CD14-positive monocyte (primary cell): ENCODE measurements around the gene SYNPO2. TPM values are rescaled to one million over a fixed set of nuclear protein-coding genes. Genes with fewer than 3 reads are reported as not detected.

Source experiments
- DNase-seq, 3 donors: peaks; one replicate each; pipeline ENCODE4 v3.0.0-alpha.2; 2011 to 2022
- H2AFZ ChIP-seq: 2 replicates; pipeline ENCODE4 v1.6.0; 2012; ENCODE audit warnings: mild to moderate bottlenecking, low read depth, low read length, inconsistent platforms; ENCODE audit not compliant: insufficient read depth, poor library complexity, severe bottlenecking
- H3K27ac ChIP-seq, 2 donors: 1 replicate in 1 of 2; 2 replicates in 1 of 2; pipeline ENCODE4 v1.5.1; 2012 to 2013; ENCODE audit warnings: low read length in 2 of 2, control low read depth in 1 of 2, inconsistent platforms in 1 of 2, low read depth in 1 of 2, mild to moderate bottlenecking in 1 of 2
- H3K27me3 ChIP-seq, 2 donors: one replicate each; pipeline versions ENCODE4 v1.6.0 to v1.6.1; 2011 to 2013; ENCODE audit warnings: low read length in 2 of 2; ENCODE audit not compliant: control insufficient read depth in 2 of 2, insufficient read depth in 2 of 2
- H3K36me3 ChIP-seq, 2 donors: replicated peaks in 1 of 2; 1 replicate in 1 of 2; 2 replicates in 1 of 2; pipeline versions ENCODE4 v1.5.1 to v1.6.1; 2012 to 2013; ENCODE audit warnings: low read length in 2 of 2, control low read depth in 1 of 2, inconsistent platforms in 1 of 2, mild to moderate bottlenecking in 1 of 2; ENCODE audit not compliant: insufficient read depth in 2 of 2, control insufficient read depth in 1 of 2
- H3K4me1 ChIP-seq, 2 donors: 1 replicate in 1 of 2; 2 replicates in 1 of 2; pipeline versions ENCODE4 v1.5.1 to v1.6.1; 2012 to 2013; ENCODE audit warnings: low read length in 2 of 2, control low read depth in 1 of 2, inconsistent platforms in 1 of 2, mild to moderate bottlenecking in 1 of 2, moderate library complexity in 1 of 2; ENCODE audit not compliant: insufficient read depth in 2 of 2, control insufficient read depth in 1 of 2
- H3K4me2 ChIP-seq: replicated peaks from 2 replicates; pipeline ENCODE3; 2012; ENCODE audit warnings: low read length, moderate library complexity, mild to moderate bottlenecking; ENCODE audit not compliant: poor library complexity, severe bottlenecking; ENCODE audit errors: extremely low read depth
- H3K4me3 ChIP-seq, 3 experiments: fragments of 200-600 bp in 1 of 3; sonication (generic) in 1 of 3; replicated peaks in 1 of 3; 1 replicate in 2 of 3; 2 replicates in 1 of 3; pipeline ENCODE4 v1.5.1; 2011 to 2013; ENCODE audit warnings: low read length in 3 of 3, mild to moderate bottlenecking in 3 of 3, control low read depth in 2 of 3, low read depth in 2 of 3, inconsistent platforms in 1 of 3, moderate library complexity in 1 of 3
- H3K79me2 ChIP-seq: 2 replicates; pipeline ENCODE4 v1.6.0; 2012; ENCODE audit warnings: mild to moderate bottlenecking, control low read depth, inconsistent platforms, low read length, moderate library complexity; ENCODE audit not compliant: insufficient read depth
- H3K9ac ChIP-seq: 2 replicates; pipeline ENCODE4 v1.6.0; 2017; ENCODE audit warnings: low read length, mild to moderate bottlenecking; ENCODE audit not compliant: insufficient read depth, poor library complexity, severe bottlenecking
- H3K9me3 ChIP-seq, 2 donors: replicated peaks in 1 of 2; 1 replicate in 1 of 2; 2 replicates in 1 of 2; pipeline versions ENCODE4 v1.5.1 to v1.6.1; 2012 to 2013; ENCODE audit warnings: low read length in 2 of 2, control low read depth in 1 of 2; ENCODE audit not compliant: control insufficient read depth in 1 of 2, insufficient read depth in 1 of 2
- H4K20me1 ChIP-seq: 2 replicates; pipeline ENCODE4 v1.6.0; 2012; ENCODE audit warnings: mild to moderate bottlenecking, low read length, control low read depth, moderate library complexity; ENCODE audit not compliant: insufficient read depth
- H3K27ac Mint-ChIP-seq, 7 donors: one replicate each; pipeline ENCODE4 v1.8.0; 2020; ENCODE audit warnings: mild to moderate bottlenecking in 7 of 7, mixed read lengths in 7 of 7, moderate library complexity in 6 of 7, inconsistent platforms in 2 of 7
- H3K27me3 Mint-ChIP-seq, 3 donors: one replicate each; pipeline ENCODE4 v1.8.0; 2021 to 2022; ENCODE audit warnings: low read depth in 3 of 3, mild to moderate bottlenecking in 3 of 3, mixed read lengths in 3 of 3, moderate library complexity in 3 of 3, inconsistent platforms in 1 of 3
- H3K36me3 Mint-ChIP-seq, 2 donors: one replicate each; pipeline ENCODE4 v1.8.0; 2020; ENCODE audit warnings: mixed read lengths in 2 of 2, inconsistent platforms in 1 of 2, mild to moderate bottlenecking in 1 of 2
- H3K4me1 Mint-ChIP-seq: one replicate; pipeline ENCODE4 v1.8.0; 2020; ENCODE audit warnings: mild to moderate bottlenecking, mixed read lengths
- H3K4me3 Mint-ChIP-seq, 2 donors: one replicate each; pipeline ENCODE4 v1.8.0; 2020; ENCODE audit warnings: mild to moderate bottlenecking in 2 of 2, mixed read lengths in 2 of 2, moderate library complexity in 1 of 2
- H3K9me3 Mint-ChIP-seq, 7 donors: one replicate each; pipeline ENCODE4 v1.8.0; 2020 to 2022; ENCODE audit warnings: mixed read lengths in 7 of 7, mild to moderate bottlenecking in 6 of 7, moderate library complexity in 6 of 7, inconsistent platforms in 2 of 7
- CTCF ChIP-seq: fragments of 200-600 bp; IDR thresholded peaks from one replicate; pipeline ENCODE4 v1.8.0; 2022; ENCODE audit warnings: antibody characterized with exemption, mild to moderate bottlenecking
- WGBS: methylation state at CpG from one replicate; pipeline ENCODE4 v1.1.5; 2013; ENCODE audit warnings: missing lambda C conversion rate; ENCODE audit not compliant: insufficient coverage; 5-methylcytosine and 5-hydroxymethylcytosine counted together
- intact Hi-C, 2 donors: fragments of 100-400 bp; cut with micrococcal nuclease; formaldehyde crosslinking; loops; one replicate each; pipeline versions ENCODE4 v1.15.0 to v1.15.1; 2023
- polyA plus RNA-seq, 3 donors: library from polyadenylated mRNA; depleted of rRNA in 1 of 3; unstranded in 2 of 3; stranded (reverse) in 1 of 3; fragments of 300-500 nt in 2 of 3; fragments of >200 nt in 1 of 3; fragmentation: Illumina TruSeq in 2 of 3; gene quantifications; 1 replicate in 2 of 3; 2 replicates in 1 of 3; pipeline ENCODE4 v1.2.3, GENCODE V29; 2012 to 2021

SYNPO2 gene
- polyA plus RNA-seq, 3 donors, result 0.04 TPM; not detected in 2

DNA sequence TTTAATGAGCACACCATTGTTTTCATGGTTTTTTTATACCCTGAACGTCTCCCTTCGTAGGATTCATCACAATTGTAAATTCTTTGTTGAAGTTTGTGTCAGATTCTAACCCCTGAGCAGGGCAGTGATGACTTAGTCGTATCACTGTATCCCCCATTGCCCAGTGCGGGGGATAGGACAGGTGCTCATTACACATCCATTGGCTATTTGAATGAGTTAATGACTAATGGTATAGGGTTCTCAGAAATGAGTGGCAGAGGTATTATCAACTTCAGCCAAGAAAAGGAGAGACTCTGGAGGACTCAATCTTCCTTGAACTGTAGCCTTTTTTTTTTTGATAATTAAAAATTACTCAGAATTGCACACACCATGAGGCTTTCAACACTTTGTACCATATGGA, 64.6 kb downstream of the SYNPO2 start:
- DNase-seq, result no peak
- Histone ChIP-seq H2AFZ (no peak overlapping the region), H4K20me1 (no peaks in the 10 kb centered on the region), H3K36me3 (no peaks in the 10 kb centered on the region), H3K9ac (no peak overlapping the region), H3K9me3 (no peaks in the 10 kb centered on the region), H3K27me3 (no peaks in the 10 kb centered on the region), H3K27ac (no peak overlapping the region), H3K79me2 (no peaks in the 10 kb centered on the region), H3K4me3 (no peak overlapping the region), H3K4me2 (no peak overlapping the region), H3K4me1 (no peaks in the 10 kb centered on the region)
- Mint-ChIP-seq H3K9me3 (peaks cover 0 to 2% (median 0%) of the 10 kb centered on the region in 7 donors), H3K4me1 (peaks cover 2% of the 10 kb centered on the region), H3K27me3 (peaks cover 0 to 3% (median 0%) of the 10 kb centered on the region in 3 donors), H3K27ac (no peak overlapping the region), H3K4me3 (no peak overlapping the region), H3K36me3 (no peaks in the 10 kb centered on the region)
- no CpG with 5 or more reads among the region's 4 CpGs for WGBS
- TF ChIP-seq CTCF, result no peak
- intact Hi-C loops, result no loop called here

GRCh38 chr4:118954246-118954645, 65.6 kb downstream of the SYNPO2 start:
- Mint-ChIP-seq H3K4me3 (no peak overlapping the region), H3K36me3 (no peaks in the 10 kb centered on the region), H3K9me3 (peaks cover 0 to 2% (median 0%) of the 10 kb centered on the region in 7 donors), H3K27me3 (peaks cover 0 to 3% (median 0%) of the 10 kb centered on the region in 3 donors), H3K4me1 (peaks cover 2% of the 10 kb centered on the region), H3K27ac (no peak overlapping the region)
- H3K27ac ChIP-seq, result no peak overlapping the region
- no peaks in the 10 kb centered on the region for H3K4me1 ChIP-seq
- intact Hi-C loops, result no loop called here
- TF ChIP-seq CTCF, result no peak
- H3K9ac ChIP-seq, result no peak overlapping the region
- no peaks in the 10 kb centered on the region for H3K9me3 ChIP-seq
- H3K36me3 ChIP-seq, result no peaks in the 10 kb centered on the region
- no peaks in the 10 kb centered on the region for H4K20me1 ChIP-seq
- H3K27me3 ChIP-seq, result no peaks in the 10 kb centered on the region
- DNase-seq, result no peak
- H3K4me2 ChIP-seq, result no peak overlapping the region
- H3K79me2 ChIP-seq, result no peaks in the 10 kb centered on the region
- H2AFZ ChIP-seq, result no peak overlapping the region
- H3K4me3 ChIP-seq, result no peak overlapping the region
- WGBS, result 50% methylated on average over 2 of the region's 2 CpGs
